Measurements from ENCODE around the gene ERP27. TPM values are rescaled to one million over a fixed set of nuclear protein-coding genes. Genes with fewer than 3 reads are reported as not detected.

Gene ERP27
- total RNA-seq, 1 donor from 2014 or later, result 58.1 TPM

GRCh38 chr12:14950982-14951746, 12.8 kb upstream of the ERP27 start:
- no peak for DNase-seq (ENCODE audit: low spot score in 2 of 2, unreplicated experiment in 2 of 2)
- no peak for TF ChIP-seq CTCF (IDR thresholded peaks at IDR 0.05; ENCODE audit: unreplicated experiment)
- H3K4me3 Mint-ChIP-seq, result no peak overlapping the region
- peak overlapping the region; percentile 75 for H3K27ac Mint-ChIP-seq
- peaks cover under 1% of the 10 kb centered on the region for H3K36me3 Mint-ChIP-seq
- H3K9me3 Mint-ChIP-seq, result no peaks in the 10 kb centered on the region
- H3K4me1 Mint-ChIP-seq, result peaks cover 56% of the 10 kb centered on the region
- no peaks in the 10 kb centered on the region for H3K27me3 Mint-ChIP-seq (ENCODE audit: low read depth)

GRCh38 chr12:14950421-14950820, 12.1 kb upstream of the ERP27 start:
- Mint-ChIP-seq H3K9me3 (no peaks in the 10 kb centered on the region), H3K36me3 (peaks cover 3% of the 10 kb centered on the region), H3K27me3 (ENCODE audit: low read depth) (no peaks in the 10 kb centered on the region), H3K4me1 (peaks cover 57% of the 10 kb centered on the region), H3K4me3 (no peak overlapping the region), H3K27ac (peak overlapping the region; percentile 98)
- no peak for DNase-seq (ENCODE audit: low spot score in 2 of 2, unreplicated experiment in 2 of 2)
- no peak for TF ChIP-seq CTCF (IDR thresholded peaks at IDR 0.05; ENCODE audit: unreplicated experiment)

- Mint-ChIP-seq H3K27me3 (ENCODE audit: low read depth) (no peaks in the 10 kb centered on the region), H3K36me3 (peaks cover 3% of the 10 kb centered on the region), H3K9me3 (no peaks in the 10 kb centered on the region), H3K27ac (peak overlapping the region; percentile 98), H3K4me3 (no peak overlapping the region), H3K4me1 (peaks cover 57% of the 10 kb centered on the region)
- no peak for DNase-seq (ENCODE audit: low spot score in 2 of 2, unreplicated experiment in 2 of 2)
- no peak for TF ChIP-seq CTCF (IDR thresholded peaks at IDR 0.05; ENCODE audit: unreplicated experiment)
Observed at GRCh38 chr12:14949631-14950030, 11.3 kb upstream of the ERP27 start.

- peak overlapping the region; percentile 28 for H3K4me3 Mint-ChIP-seq
- DNase-seq (ENCODE audit: low spot score in 2 of 2, unreplicated experiment in 2 of 2), result no peak
- H3K27ac Mint-ChIP-seq, result peak overlapping the region; percentile 98
- H3K4me1 Mint-ChIP-seq, result peaks cover 57% of the 10 kb centered on the region
- TF ChIP-seq CTCF (IDR thresholded peaks at IDR 0.05; ENCODE audit: unreplicated experiment), result no peak
- H3K27me3 Mint-ChIP-seq (ENCODE audit: low read depth), result no peaks in the 10 kb centered on the region
- no peaks in the 10 kb centered on the region for H3K9me3 Mint-ChIP-seq
- H3K36me3 Mint-ChIP-seq, result peaks cover 3% of the 10 kb centered on the region
Observed at GRCh38 chr12:14948672-14949071, 10.3 kb upstream of the ERP27 start.

GRCh38 chr12:14946861-14947260, 8.5 kb upstream of the ERP27 start:
- Mint-ChIP-seq H3K36me3 (peaks cover 14% of the 10 kb centered on the region), H3K4me1 (peaks cover 53% of the 10 kb centered on the region), H3K4me3 (no peak overlapping the region), H3K9me3 (peaks cover 4% of the 10 kb centered on the region), H3K27me3 (ENCODE audit: low read depth) (no peaks in the 10 kb centered on the region), H3K27ac (peak overlapping the region; percentile 98)
- DNase-seq (ENCODE audit: low spot score in 2 of 2, unreplicated experiment in 2 of 2), result no peak
- TF ChIP-seq CTCF (IDR thresholded peaks at IDR 0.05; ENCODE audit: unreplicated experiment), result no peak

Data from mesothelial cell of epicardium (in vitro differentiated cells).